ENCODE measurements around the gene SLC29A3. TPM values are rescaled to one million over a fixed set of nuclear protein-coding genes. Genes with fewer than 3 reads are reported as not detected.

The SLC29A3 gene
- total RNA-seq, 1 experiment from 2014 or later: 7.6 TPM

- Histone ChIP-seq H3K4me3 (ENCODE audit: low read depth in 2 of 2, low read length in 2 of 2) (no peak overlapping the region), H3K36me3 (ENCODE audit: control insufficient read depth, insufficient read depth, low read length) (no peaks in the 10 kb centered on the region), H3K9me3 (ENCODE audit: control insufficient read depth, insufficient read depth, low read depth, low read length) (no peaks in the 10 kb centered on the region), H3K4me1 (ENCODE audit: control insufficient read depth, insufficient read depth, low read length) (no peaks in the 10 kb centered on the region), H3K27ac (ENCODE audit: low read length) (no peak overlapping the region), H3K27me3 (ENCODE audit: control insufficient read depth, insufficient read depth, low read length) (no peaks in the 10 kb centered on the region)
- CTCF ChIA-PET: no interaction called here
- no TSS peak for BruUV-seq (replicated peaks)
- POLR2A ChIA-PET: no interaction called here
- DNase-seq (ENCODE audit: low read depth, low spot score): no peak
- intact Hi-C loops (cut with micrococcal nuclease; ENCODE audit: unreplicated experiment): no loop called here
- in situ Hi-C loops (cut with HindIII; ENCODE audit: low pct_unique_long_range_greater_than_20kb, low sequenced_read_pairs): no loop called here
- TF ChIP-seq TCF7L2 (IDR thresholded peaks at IDR 0.05; ENCODE audit: low read depth, low read length): no peak
- no peak for TF ChIP-seq POLR2AphosphoS5 (IDR thresholded peaks at IDR 0.05; ENCODE audit: low read depth, low read length)
- TF ChIP-seq CTCF (IDR thresholded peaks at IDR 0.05): no peak
- TF ChIP-seq SIN3A (IDR thresholded peaks at IDR 0.05; ENCODE audit: borderline replicate concordance, insufficient read depth, low read depth, low read length): no peak
- no peak for TF ChIP-seq REST (IDR thresholded peaks at IDR 0.05; ENCODE audit: insufficient read depth in 1 of 2, low read depth in 2 of 2, low read length in 1 of 2)
- ATAC-seq: no peak
Observed at GRCh38 chr10:71366690-71367089, 47.6 kb downstream of the SLC29A3 start.

GRCh38 chr10:71367271-71367670, 48.2 kb downstream of the SLC29A3 start:
- POLR2A ChIA-PET: no interaction called here
- Histone ChIP-seq H3K4me3 (ENCODE audit: low read depth in 2 of 2, low read length in 2 of 2) (no peak overlapping the region), H3K36me3 (ENCODE audit: control insufficient read depth, insufficient read depth, low read length) (no peaks in the 10 kb centered on the region), H3K9me3 (ENCODE audit: control insufficient read depth, insufficient read depth, low read depth, low read length) (no peaks in the 10 kb centered on the region), H3K27ac (ENCODE audit: low read length) (no peak overlapping the region), H3K27me3 (ENCODE audit: control insufficient read depth, insufficient read depth, low read length) (no peaks in the 10 kb centered on the region), H3K4me1 (ENCODE audit: control insufficient read depth, insufficient read depth, low read length) (no peaks in the 10 kb centered on the region)
- DNase-seq (ENCODE audit: low read depth, low spot score) (no peak), ATAC-seq (no peak)
- TF ChIP-seq CTCF (IDR thresholded peaks at IDR 0.05) (no peak), REST (IDR thresholded peaks at IDR 0.05; ENCODE audit: insufficient read depth in 1 of 2, low read depth in 2 of 2, low read length in 1 of 2) (no peak), TCF7L2 (IDR thresholded peaks at IDR 0.05; ENCODE audit: low read depth, low read length) (no peak), SIN3A (IDR thresholded peaks at IDR 0.05; ENCODE audit: borderline replicate concordance, insufficient read depth, low read depth, low read length) (no peak), POLR2AphosphoS5 (IDR thresholded peaks at IDR 0.05; ENCODE audit: low read depth, low read length) (no peak)
- in situ Hi-C loops (cut with HindIII; ENCODE audit: low pct_unique_long_range_greater_than_20kb, low sequenced_read_pairs) (no loop called here), intact Hi-C loops (cut with micrococcal nuclease; ENCODE audit: unreplicated experiment) (no loop called here)
- CTCF ChIA-PET: no interaction called here
- BruUV-seq (replicated peaks): no TSS peak

Measured in Panc1 (cell line).